Left cardiac atrium (tissue), 4 donors: ENCODE results near the gene TJAP1. TPM values are rescaled to one million over a fixed set of nuclear protein-coding genes. Genes with fewer than 3 reads are reported as not detected.
A peak's percentile ranks its signal among the peaks of the same experiment; 100 is the strongest.
"Not testable (repeated sequence)": the region's sequence is repeated elsewhere in the genome, so short reads cannot be mapped to it uniquely, and the experiment has no call there.

ENCODE experiments used
- ATAC-seq, 2 donors: fragments of 200-7000 bp; cut with Tn5 transposase; one replicate each; pipeline ENCODE4 v1.9.1; 2020; ENCODE audit warnings: mild to moderate bottlenecking in 2 of 2, moderate library complexity in 2 of 2
- DNase-seq: peaks from one replicate; pipeline ENCODE4 v3.0.0-alpha.2; 2020
- intact Hi-C, 2 donors: fragments of 100-400 bp; cut with DNase I; formaldehyde crosslinking; loops; one replicate each; pipeline versions ENCODE4 v1.14.1 to v1.15.1; 2022 to 2023
- total RNA-seq, 2 donors: library from RNA; stranded (reverse); fragmentation: NEBNext Ultra II Directional; extraction: Animal tissue kit (Norgen Biotek cat#: 25700); gene quantifications; one replicate each; pipeline ENCODE4 v1.2.1, GENCODE V29; 2021
- donor health status: DM: no; HTN: yes; CAD: no.
- donor health status: DM: no; HTN: yes; CAD: no; lungs with severe emphysema.
- donor health status: DM: yes; HTN: yes; CAD: no.
- donor health status: Dilated cardiomyopathy.

TJAP1 gene
- total RNA-seq, 2 donors from 2014 or later, result 17.4 to 18.3 TPM

GRCh38 chr6:43510827-43511163 is 33.4 kb downstream of the TJAP1 start:
- ATAC-seq, result peak in 1 of 2 donors; percentile 2
- intact Hi-C loops, result no loop called here
- DNase-seq, result no peak

GRCh38 chr6:43511824-43512415 is 34.5 kb downstream of the TJAP1 start:
- ATAC-seq, result peak in 1 of 2 donors; percentile 8
- intact Hi-C loops, result no loop called here
- DNase-seq, result no peak

- intact Hi-C loops, result no loop called here
- no peak for DNase-seq
- no peak for ATAC-seq
Measured at GRCh38 chr6:43515808-43516207, 38.4 kb downstream of the TJAP1 start.

GRCh38 chr6:43516367-43516696 is 39.0 kb downstream of the TJAP1 start:
- DNase-seq, result no peak
- intact Hi-C loops, result no loop called here

GRCh38 chr6:43516697-43517504 is 39.5 kb downstream of the TJAP1 start, which contains the start of the genes POLR1C and YIPF3:
TSS of gene POLR1C (plus strand) at chr6:43517089. CDS start at chr6:43517110, 21 bp downstream.
TSS of gene YIPF3 (minus strand) at chr6:43516926. CDS start at chr6:43516807, 119 bp downstream.
- DNase-seq, result peak; percentile 98
- intact Hi-C loops, result no loop called here
- peak; percentile 95 to 98 for ATAC-seq

More at GRCh38 chr6:43516367-43516696, 39.0 kb downstream of the TJAP1 start:
- peak; percentile 5 to 6 for ATAC-seq

- no peak for DNase-seq
- ATAC-seq, result no peak
- intact Hi-C loops, result no loop called here
Measured at GRCh38 chr6:43517505-43518357, 40.4 kb downstream of the TJAP1 start.

- intact Hi-C loops, result no loop called here
- ATAC-seq, result no peak
Measured at GRCh38 chr6:43520097-43520496, 42.7 kb downstream of the TJAP1 start.

GRCh38 chr6:43521836-43522235 is 44.5 kb downstream of the TJAP1 start:
- ATAC-seq (no peak), DNase-seq (no peak)
- intact Hi-C loops, result no loop called here

More at GRCh38 chr6:43520097-43520496, 42.7 kb downstream of the TJAP1 start:
- DNase-seq, result no peak

- DNase-seq (no peak), ATAC-seq (no peak)
- intact Hi-C loops, result no loop called here
Measured at GRCh38 chr6:43522547-43523261, 45.3 kb downstream of the TJAP1 start.

- no peak for DNase-seq
- no peak for ATAC-seq
Measured at GRCh38 chr6:43523284-43523683, 45.9 kb downstream of the TJAP1 start.

GRCh38 chr6:43524483-43524961 is 47.2 kb downstream of the TJAP1 start:
- no peak for ATAC-seq
- DNase-seq, result no peak
- intact Hi-C loops, result no loop called here

More at GRCh38 chr6:43523284-43523683, 45.9 kb downstream of the TJAP1 start:
- intact Hi-C loops, result no loop called here

GRCh38 chr6:43532201-43532600 is 54.8 kb downstream of the TJAP1 start:
- no peak for ATAC-seq
- intact Hi-C loops, result no loop called here
- DNase-seq, result no peak

GRCh38 chr6:43538986-43539385 is 61.6 kb downstream of the TJAP1 start:
- DNase-seq, ATAC-seq, intact Hi-C loops: not testable (repeated sequence)

GRCh38 chr6:43539409-43539808 is 62.0 kb downstream of the TJAP1 start:
- intact Hi-C loops, ATAC-seq: not testable (repeated sequence)

GRCh38 chr6:43540507-43540906 is 63.1 kb downstream of the TJAP1 start:
- DNase-seq (no peak), ATAC-seq (no peak)
- intact Hi-C loops, result no loop called here

More at GRCh38 chr6:43539409-43539808, 62.0 kb downstream of the TJAP1 start:
- not testable (repeated sequence) for DNase-seq

- intact Hi-C loops, result no loop called here
- DNase-seq, result no peak
- ATAC-seq, result no peak
Measured at GRCh38 chr6:43541774-43542471, 64.6 kb downstream of the TJAP1 start.

GRCh38 chr6:43544461-43544860 is 67.1 kb downstream of the TJAP1 start:
- ATAC-seq (no peak), DNase-seq (no peak)
- intact Hi-C loops, result no loop called here

GRCh38 chr6:43547222-43547621 is 69.9 kb downstream of the TJAP1 start:
- DNase-seq, result no peak
- intact Hi-C loops, result no loop called here
- ATAC-seq, result no peak
